GM21825 (cell line): Measurements from ENCODE around the gene IL10RB.

Source experiments
- ATAC-seq: cut with Tn5 transposase; IDR thresholded peaks from one replicate; pipeline ENCODE4 v1.9.1; 2021; ENCODE audit warnings: mild to moderate bottlenecking, moderate library complexity; ENCODE audit not compliant: unreplicated experiment

The IL10RB gene

GRCh38 chr21:33325222-33326067, 59.3 kb downstream of the IL10RB start:
- ATAC-seq = peak; percentile 37

- no peak for ATAC-seq
Observed at GRCh38 chr21:33327326-33327725, 61.2 kb downstream of the IL10RB start.

GRCh38 chr21:33327792-33328433, 61.7 kb downstream of the IL10RB start:
- ATAC-seq = no peak

- no peak for ATAC-seq
Observed at GRCh38 chr21:33330726-33331125, 64.6 kb downstream of the IL10RB start.

GRCh38 chr21:33332143-33332542, 66.0 kb downstream of the IL10RB start:
- ATAC-seq = peak; percentile 77

- no peak for ATAC-seq
Observed at GRCh38 chr21:33334191-33334590, 68.0 kb downstream of the IL10RB start.

GRCh38 chr21:33334824-33335223, 68.7 kb downstream of the IL10RB start:
- ATAC-seq = no peak

- ATAC-seq = no peak
Observed at GRCh38 chr21:33339135-33339534, 73.0 kb downstream of the IL10RB start.

GRCh38 chr21:33339918-33340317, 73.8 kb downstream of the IL10RB start:
- no peak for ATAC-seq

GRCh38 chr21:33345751-33346238, 79.6 kb downstream of the IL10RB start:
- no peak for ATAC-seq
